ENCODE data around the gene CFAP20. TPM values are rescaled to one million over a fixed set of nuclear protein-coding genes. Genes with fewer than 3 reads are reported as not detected.

The CFAP20 gene
- total RNA-seq (2014; rRNA removed; shearing (Covaris generic)): 103 and 114 TPM in 2 replicates

DNA sequence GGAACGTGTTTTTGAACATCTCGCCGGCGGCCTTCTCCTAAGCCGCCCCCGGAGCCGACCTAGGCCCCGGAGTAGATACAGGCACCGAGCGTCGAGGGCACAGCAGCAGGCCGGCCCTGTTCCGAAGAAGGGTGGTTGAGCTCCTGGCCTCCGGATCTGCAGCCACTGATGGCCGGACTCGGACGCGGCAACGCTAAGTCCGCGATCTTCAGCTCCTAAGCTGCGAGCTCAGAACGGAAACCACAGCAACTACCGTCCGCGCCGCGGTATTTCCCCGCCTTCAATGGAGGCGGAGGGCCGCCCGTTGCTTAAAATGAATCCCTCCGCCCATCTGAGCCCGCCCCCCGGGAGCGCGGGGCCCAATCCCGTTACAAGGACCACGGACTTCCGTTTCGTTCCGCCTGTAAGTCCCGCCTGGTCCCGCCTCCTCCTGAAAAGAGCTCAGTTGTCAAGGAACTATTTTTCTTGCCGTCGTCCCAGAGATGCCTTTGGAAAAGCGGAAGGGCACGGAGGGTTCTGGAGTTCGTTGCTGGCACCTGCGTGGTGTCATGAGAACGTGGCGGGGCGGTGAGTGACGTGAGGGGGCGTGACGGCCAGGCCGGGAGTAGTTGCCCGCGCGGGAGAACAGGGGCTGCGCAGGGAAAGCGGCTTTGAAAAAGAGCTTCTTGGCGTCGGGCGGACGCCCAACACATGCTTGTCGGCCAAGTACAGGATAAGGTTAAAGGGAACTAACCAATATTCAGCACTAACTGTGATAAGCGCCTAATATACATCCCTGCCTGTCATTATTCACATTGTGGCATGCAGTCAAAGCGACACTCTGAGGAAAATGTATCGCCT, at the start of gene CFAP20:
TSS of gene CFAP20 (minus strand) at position 285 of the 840 bp plus-strand sequence. CDS start at position 19, 266 bp downstream.
- Histone ChIP-seq H3K4me3 (peak within 1 kb of the TSS; percentile 86), H3K9me3 (replicated peaks) (no peaks in the 10 kb centered on the region), H3K27me3 (replicated peaks) (no peaks in the 10 kb centered on the region), H3K36me3 (peaks cover 19% of the 10 kb centered on the region), H3K4me1 (replicated peaks) (peaks cover 22% of the 10 kb centered on the region), H3K27ac (peak within 1 kb of the TSS; percentile 74)
- DNase-seq (ENCODE audit: low read depth in 1 of 2, low spot score in 2 of 2): peak; percentile 99 to 100

DNA sequence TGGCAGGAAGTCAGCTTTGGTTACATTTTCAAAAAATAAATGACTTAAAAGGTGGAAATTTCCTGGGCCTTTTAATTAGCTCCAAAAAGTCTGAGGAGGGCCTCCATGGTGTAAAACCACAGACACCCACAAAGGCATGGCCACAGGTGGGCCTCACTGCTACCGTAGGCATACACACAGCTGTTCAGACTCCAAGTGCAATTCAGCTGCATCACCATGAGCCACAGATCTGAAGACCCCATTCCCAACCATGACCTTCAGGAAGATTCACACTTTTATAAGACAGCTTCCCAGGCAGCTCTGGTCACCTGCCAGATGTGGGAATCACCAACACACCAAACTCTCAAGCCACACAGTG, 48.2 kb upstream of the CFAP20 start:
- no peaks in the 10 kb centered on the region for H3K9me3 ChIP-seq (replicated peaks)
- H3K36me3 ChIP-seq: peaks cover 74% of the 10 kb centered on the region

DNA sequence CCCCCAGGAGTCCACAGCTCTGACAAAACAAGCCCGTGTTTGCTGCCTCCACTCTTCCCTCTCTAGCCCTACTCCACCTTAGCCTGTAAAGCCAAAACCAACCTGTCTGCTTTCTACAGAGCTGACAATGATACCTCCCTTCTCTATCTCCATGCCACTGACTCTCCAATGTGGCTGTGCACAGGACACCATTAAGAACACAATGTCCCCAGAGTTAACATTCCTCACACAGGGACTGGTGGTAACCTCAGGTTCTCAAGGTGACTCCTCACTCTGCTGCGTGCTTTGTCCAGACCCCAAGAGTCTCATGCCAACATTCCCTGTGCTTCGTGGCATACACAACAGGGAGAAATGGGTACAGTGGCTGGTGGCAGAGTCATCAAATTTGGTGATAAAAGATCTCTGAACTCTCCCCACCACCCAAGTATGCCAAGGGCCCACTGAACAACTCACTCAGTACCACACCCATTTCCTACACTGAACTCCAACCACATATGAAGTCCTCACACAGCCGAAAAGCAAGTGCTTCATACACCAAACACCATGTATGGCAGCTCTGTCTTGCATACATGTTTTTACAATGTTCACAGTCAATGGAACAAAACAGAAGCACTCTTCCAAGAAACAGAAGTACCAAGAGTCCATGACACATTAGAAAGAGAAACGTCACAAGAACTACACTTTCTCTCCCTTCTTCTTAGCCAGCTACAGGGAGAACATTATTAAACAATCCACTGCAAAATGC, 47.6 kb upstream of the CFAP20 start:
- Histone ChIP-seq H3K4me1 (replicated peaks) (no peaks in the 10 kb centered on the region), H3K27me3 (replicated peaks) (no peaks in the 10 kb centered on the region), H3K27ac (no peak overlapping the region), H3K4me3 (no peak overlapping the region), H3K9me3 (replicated peaks) (no peaks in the 10 kb centered on the region), H3K36me3 (peaks cover 75% of the 10 kb centered on the region)
- DNase-seq (ENCODE audit: low read depth in 1 of 2, low spot score in 2 of 2): no peak

More for the DNA sequence above, 48.2 kb upstream of the CFAP20 start:
- Histone ChIP-seq H3K27ac (no peak overlapping the region), H3K4me3 (no peak overlapping the region), H3K4me1 (replicated peaks) (no peaks in the 10 kb centered on the region), H3K27me3 (replicated peaks) (no peaks in the 10 kb centered on the region)
- DNase-seq (ENCODE audit: low read depth in 1 of 2, low spot score in 2 of 2): no peak

DNA sequence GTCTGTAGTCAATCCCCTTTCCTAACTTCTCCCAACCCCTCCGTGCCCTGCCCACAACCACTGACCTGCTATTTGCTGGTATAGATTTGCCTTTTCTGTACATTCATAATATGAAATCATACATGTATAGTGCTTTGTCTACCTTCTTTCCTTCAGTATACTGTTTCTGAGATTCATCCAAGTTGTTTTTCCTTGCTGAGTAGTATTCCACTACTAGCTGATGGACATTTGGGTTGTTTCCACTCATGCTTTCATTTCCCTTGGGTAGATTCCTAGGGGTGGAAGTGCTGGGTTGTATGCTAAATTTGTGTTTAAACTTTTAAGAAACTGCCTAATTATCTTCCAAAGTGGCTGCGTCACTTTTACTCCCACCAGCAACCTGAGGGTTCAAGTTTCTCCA, 41.0 kb upstream of the CFAP20 start:
- H3K4me1 ChIP-seq (replicated peaks): no peaks in the 10 kb centered on the region
- DNase-seq (ENCODE audit: low read depth in 1 of 2, low spot score in 2 of 2): no peak
- no peak overlapping the region for H3K27ac ChIP-seq
- no peaks in the 10 kb centered on the region for H3K9me3 ChIP-seq (replicated peaks)
- H3K36me3 ChIP-seq: peaks cover 83% of the 10 kb centered on the region
- no peak overlapping the region for H3K4me3 ChIP-seq
- no peaks in the 10 kb centered on the region for H3K27me3 ChIP-seq (replicated peaks)

DNA sequence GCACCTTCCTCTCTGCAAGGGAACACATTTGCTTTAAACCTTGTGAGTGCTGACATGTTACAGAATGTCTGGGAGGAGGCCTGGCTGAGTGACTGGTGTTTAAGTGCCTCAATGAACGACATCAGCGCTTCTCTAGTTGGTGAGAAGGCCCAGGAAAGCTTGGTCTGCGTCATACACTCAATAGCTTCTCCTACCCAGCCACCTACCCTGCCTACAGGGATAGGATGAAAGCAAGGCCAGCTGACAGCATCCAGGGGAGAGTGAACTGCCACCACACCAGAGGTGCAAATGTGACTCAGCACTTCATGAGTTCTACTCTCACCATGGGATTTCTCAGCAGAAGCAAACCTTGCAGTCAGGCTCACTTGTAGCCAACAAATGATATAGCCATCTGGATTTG, 31.7 kb upstream of the CFAP20 start:
- no peaks in the 10 kb centered on the region for H3K4me1 ChIP-seq (replicated peaks)
- H3K36me3 ChIP-seq: peaks cover 56% of the 10 kb centered on the region
- H3K27ac ChIP-seq: no peak overlapping the region
- no peak overlapping the region for H3K4me3 ChIP-seq
- H3K9me3 ChIP-seq (replicated peaks): no peaks in the 10 kb centered on the region
- H3K27me3 ChIP-seq (replicated peaks): no peaks in the 10 kb centered on the region
- DNase-seq (ENCODE audit: low read depth in 1 of 2, low spot score in 2 of 2): no peak

DNA sequence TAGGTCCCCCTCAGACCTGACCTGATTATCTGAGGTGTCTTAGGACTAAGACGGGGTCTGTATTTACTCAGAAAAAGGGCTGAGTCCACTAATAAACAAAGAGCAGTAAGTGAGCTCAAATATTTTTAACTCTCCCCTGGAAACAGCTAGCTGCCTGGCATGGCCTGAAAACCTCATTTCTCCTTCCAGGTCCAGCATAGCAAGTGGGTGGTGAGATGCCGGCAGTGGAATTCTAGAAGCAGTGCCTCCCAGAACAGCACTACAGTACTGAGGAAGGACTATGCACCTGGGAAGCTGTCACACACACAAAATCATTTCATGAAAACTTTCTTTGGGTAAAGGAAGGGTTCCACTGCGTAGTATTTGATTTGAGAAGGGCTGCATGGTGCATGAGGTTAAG, 29.5 kb upstream of the CFAP20 start:
- no peaks in the 10 kb centered on the region for H3K27me3 ChIP-seq (replicated peaks)
- peaks cover 35% of the 10 kb centered on the region for H3K36me3 ChIP-seq
- no peak for DNase-seq (ENCODE audit: low read depth in 1 of 2, low spot score in 2 of 2)
- no peak overlapping the region for H3K27ac ChIP-seq
- no peaks in the 10 kb centered on the region for H3K4me1 ChIP-seq (replicated peaks)
- no peak overlapping the region for H3K4me3 ChIP-seq
- H3K9me3 ChIP-seq (replicated peaks): no peaks in the 10 kb centered on the region

DNA sequence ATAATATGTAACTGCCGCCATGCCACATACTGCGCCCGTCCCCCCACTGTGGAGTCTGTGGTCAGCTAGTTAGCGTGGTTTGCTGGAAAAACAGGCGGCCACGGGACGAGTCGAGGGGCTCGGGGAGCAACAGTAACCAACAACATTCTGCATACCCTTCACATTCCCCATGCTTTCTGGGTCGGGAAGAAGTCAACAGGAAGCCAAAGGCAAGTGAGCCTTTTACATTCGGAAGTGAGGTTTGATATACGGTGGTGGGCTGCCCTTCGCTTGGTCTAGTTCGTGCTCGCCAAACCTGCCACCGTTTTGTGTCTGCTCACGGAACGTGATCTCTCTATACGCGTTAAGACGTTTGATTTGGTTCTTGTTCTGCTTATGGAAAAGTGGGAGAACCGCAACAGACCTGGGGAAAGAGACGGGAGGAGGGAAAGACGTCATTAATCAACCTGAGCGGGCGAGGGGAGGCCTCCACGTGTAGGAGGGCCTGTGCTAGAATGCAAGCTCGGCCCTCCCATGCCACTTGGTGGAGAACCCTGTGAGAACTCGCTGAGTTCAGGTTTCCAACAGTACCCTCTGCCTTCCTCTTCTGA, 28.9 kb upstream of the CFAP20 start:
- Histone ChIP-seq H3K27me3 (replicated peaks) (no peaks in the 10 kb centered on the region), H3K4me3 (no peak overlapping the region), H3K4me1 (replicated peaks) (no peaks in the 10 kb centered on the region), H3K9me3 (replicated peaks) (no peaks in the 10 kb centered on the region), H3K36me3 (peaks cover 29% of the 10 kb centered on the region), H3K27ac (no peak overlapping the region)
- no peak for DNase-seq (ENCODE audit: low read depth in 1 of 2, low spot score in 2 of 2)

DNA sequence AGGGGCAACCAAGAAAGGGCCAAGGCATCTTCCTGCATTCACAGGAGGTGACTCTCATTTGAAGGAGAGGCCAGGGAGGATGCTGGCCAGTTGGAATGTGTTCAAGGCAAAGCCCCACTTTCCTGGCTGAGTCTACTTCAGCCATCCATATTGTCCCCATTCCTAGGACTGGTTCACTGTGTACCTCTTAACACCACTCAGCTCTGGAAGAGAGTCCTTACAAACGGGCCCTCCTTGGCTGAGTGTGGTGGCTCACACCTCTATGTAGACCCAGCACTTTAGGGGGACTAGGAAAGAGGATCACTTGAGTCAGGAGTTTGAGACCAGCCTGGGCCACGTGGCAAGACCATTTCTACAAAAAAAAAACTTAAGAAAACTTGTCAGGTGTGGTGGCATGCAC, 28.1 kb upstream of the CFAP20 start:
- Histone ChIP-seq H3K9me3 (replicated peaks) (no peaks in the 10 kb centered on the region), H3K36me3 (peaks cover 28% of the 10 kb centered on the region), H3K27ac (no peak overlapping the region), H3K4me3 (no peak overlapping the region), H3K27me3 (replicated peaks) (no peaks in the 10 kb centered on the region), H3K4me1 (replicated peaks) (no peaks in the 10 kb centered on the region)
- DNase-seq (ENCODE audit: low read depth in 1 of 2, low spot score in 2 of 2): no peak

DNA sequence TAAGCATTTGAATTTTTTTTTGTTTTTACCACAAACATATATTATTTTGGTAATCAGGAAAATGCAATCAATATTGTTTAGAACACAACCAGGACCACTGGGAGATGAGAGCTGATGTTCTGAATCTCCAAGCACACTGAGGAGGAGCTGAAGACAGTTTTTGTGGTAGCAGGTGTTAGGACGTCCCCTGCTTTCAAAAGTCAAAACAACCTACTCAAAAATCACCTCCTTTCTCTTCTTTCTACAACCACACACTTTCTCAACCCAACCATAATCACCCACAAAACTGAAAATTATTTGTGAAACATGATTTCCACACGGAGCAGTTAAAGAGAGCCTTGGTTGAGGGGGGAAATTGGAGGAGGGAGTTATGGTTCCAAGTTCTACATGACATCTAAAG, 26.7 kb upstream of the CFAP20 start:
- H3K4me3 ChIP-seq: no peak overlapping the region
- DNase-seq (ENCODE audit: low read depth in 1 of 2, low spot score in 2 of 2): peak in 1 of 2 experiments; percentile 1
- H3K27me3 ChIP-seq (replicated peaks): no peaks in the 10 kb centered on the region
- H3K27ac ChIP-seq: no peak overlapping the region
- H3K4me1 ChIP-seq (replicated peaks): no peaks in the 10 kb centered on the region
- H3K36me3 ChIP-seq: peaks cover 14% of the 10 kb centered on the region
- no peaks in the 10 kb centered on the region for H3K9me3 ChIP-seq (replicated peaks)

DNA sequence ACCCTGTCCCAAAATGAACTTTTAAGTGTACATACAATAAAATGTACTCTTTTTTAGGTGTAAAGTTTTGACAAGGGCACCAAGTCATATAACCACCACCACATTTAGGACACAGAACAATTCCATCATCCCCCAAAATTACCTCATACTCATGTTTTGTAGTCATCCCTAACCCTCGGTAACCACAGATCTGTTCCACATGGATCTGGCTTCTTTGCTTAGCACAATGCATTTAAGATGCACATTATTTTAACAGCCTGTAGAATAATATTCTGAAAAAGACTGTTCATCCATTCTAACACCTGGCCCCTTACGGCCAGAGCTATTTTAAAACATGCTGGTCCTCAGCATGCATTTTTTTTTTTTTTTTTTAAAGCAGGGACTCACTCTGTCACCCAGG, 25.2 kb upstream of the CFAP20 start:
- no peaks in the 10 kb centered on the region for H3K27me3 ChIP-seq (replicated peaks)
- H3K4me1 ChIP-seq (replicated peaks): no peaks in the 10 kb centered on the region
- no peak overlapping the region for H3K4me3 ChIP-seq
- H3K36me3 ChIP-seq: peaks cover under 1% of the 10 kb centered on the region; the same call in 1 of the 2 replicates
- no peak overlapping the region for H3K27ac ChIP-seq
- no peak for DNase-seq (ENCODE audit: low read depth in 1 of 2, low spot score in 2 of 2)
- no peaks in the 10 kb centered on the region for H3K9me3 ChIP-seq (replicated peaks)

DNA sequence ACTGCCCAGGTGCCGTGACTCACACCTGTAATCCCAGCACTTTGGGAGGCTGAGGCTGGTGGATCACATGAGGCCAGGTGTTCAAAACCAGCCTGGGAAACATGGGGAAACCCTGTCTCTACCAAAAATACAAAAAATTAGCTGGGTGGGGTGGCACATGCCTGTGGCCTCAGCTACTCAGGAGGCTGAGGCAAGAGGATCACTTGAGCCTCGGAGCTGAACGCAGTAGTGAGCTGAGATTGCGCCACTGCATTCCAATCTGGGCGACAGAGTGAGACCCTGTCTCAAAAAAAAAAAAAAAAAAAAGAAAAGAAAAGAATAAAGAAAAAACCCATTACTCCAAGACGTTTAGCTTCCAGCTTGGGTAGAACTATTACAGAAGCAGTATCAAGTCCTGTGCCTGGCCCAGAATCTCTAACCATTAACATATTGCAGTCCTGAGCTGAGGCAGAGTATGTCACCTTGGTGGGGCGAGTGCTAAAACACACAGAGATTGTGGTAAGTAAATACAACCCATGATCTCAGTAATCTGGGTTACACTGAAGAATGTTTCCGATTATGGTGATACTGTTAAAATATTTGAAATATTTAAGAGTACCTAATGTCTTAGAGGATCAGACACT, 23.2 kb upstream of the CFAP20 start:
- H3K27ac ChIP-seq: no peak overlapping the region
- no peaks in the 10 kb centered on the region for H3K4me1 ChIP-seq (replicated peaks)
- no peak overlapping the region for H3K4me3 ChIP-seq
- H3K36me3 ChIP-seq: no peaks in the 10 kb centered on the region
- no peak for DNase-seq (ENCODE audit: low read depth in 1 of 2, low spot score in 2 of 2)
- H3K27me3 ChIP-seq (replicated peaks): no peaks in the 10 kb centered on the region
- H3K9me3 ChIP-seq (replicated peaks): no peaks in the 10 kb centered on the region

DNA sequence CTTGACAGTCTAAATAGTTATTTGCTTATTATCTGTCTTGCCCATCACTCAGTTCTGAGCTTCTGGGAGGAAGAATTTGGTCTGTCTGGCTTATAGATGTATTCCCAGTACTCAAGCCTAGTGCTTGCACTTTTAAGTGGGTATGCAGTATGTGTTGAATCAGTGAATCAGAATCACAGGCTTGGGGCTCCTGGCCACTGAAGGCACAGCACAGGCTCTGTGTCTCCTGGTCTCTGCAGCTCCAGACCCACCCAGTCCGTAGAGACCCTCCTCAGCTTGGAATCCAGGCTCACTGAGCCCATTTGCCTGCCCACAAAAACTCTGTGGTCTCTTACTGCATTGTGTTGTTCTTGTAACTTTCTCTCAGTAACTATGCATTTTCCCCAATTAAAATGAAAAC, 19.3 kb upstream of the CFAP20 start:
- Histone ChIP-seq H3K4me3 (no peak overlapping the region), H3K4me1 (replicated peaks) (no peaks in the 10 kb centered on the region), H3K27me3 (replicated peaks) (no peaks in the 10 kb centered on the region), H3K9me3 (replicated peaks) (no peaks in the 10 kb centered on the region), H3K36me3 (no peaks in the 10 kb centered on the region), H3K27ac (no peak overlapping the region)
- no peak for DNase-seq (ENCODE audit: low read depth in 1 of 2, low spot score in 2 of 2)

DNA sequence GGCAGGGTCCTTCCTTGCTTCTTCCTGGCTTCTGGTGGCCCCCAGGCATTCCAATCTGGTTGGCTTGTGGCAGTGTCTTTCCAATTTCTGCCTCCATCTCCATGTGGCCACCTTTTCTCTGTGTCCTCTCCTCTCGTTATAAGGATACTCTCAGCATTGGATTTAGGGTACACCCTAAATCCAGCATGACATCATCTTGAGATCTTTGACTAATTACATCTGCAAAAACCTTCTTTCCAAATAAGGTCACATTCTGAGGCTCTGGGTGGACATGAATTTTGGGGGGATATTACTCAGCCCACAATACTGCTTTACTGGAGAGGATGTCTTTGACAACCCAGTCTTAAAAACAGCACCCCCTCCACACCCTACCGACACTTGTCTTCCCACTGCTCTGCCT, 18.9 kb upstream of the CFAP20 start:
- Histone ChIP-seq H3K27ac (no peak overlapping the region), H3K36me3 (no peaks in the 10 kb centered on the region), H3K27me3 (replicated peaks) (no peaks in the 10 kb centered on the region), H3K4me1 (replicated peaks) (peaks cover under 1% of the 10 kb centered on the region), H3K4me3 (no peak overlapping the region), H3K9me3 (replicated peaks) (no peaks in the 10 kb centered on the region)
- DNase-seq (ENCODE audit: low read depth in 1 of 2, low spot score in 2 of 2): no peak

DNA sequence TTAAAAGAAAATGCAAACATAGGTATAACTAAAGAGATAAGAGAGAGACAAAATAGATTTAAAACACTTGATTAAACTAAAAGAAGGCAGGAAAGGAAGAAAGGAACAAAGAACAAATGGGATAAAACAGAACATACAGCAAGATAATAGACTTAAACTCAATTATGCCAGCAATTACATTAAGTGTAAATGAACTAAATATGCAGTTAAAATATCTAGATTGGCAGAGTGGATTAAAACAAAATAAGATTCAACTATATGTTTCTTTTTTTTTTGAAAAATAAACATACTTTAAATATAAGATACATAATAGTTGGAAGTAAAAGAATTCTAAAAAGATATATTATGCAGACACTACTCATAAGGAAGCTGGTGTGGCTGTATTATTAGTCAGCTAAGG, 9.7 kb upstream of the CFAP20 start:
- H3K9me3 ChIP-seq (replicated peaks): no peaks in the 10 kb centered on the region
- H3K36me3 ChIP-seq: no peaks in the 10 kb centered on the region
- no peak overlapping the region for H3K27ac ChIP-seq
- DNase-seq (ENCODE audit: low read depth in 1 of 2, low spot score in 2 of 2): no peak
- peaks cover 6% of the 10 kb centered on the region for H3K4me1 ChIP-seq (replicated peaks)
- no peak overlapping the region for H3K4me3 ChIP-seq
- H3K27me3 ChIP-seq (replicated peaks): no peaks in the 10 kb centered on the region
